Breast epithelium (tissue), 3 donors: ENCODE measurements around the gene PLXNA4.

ENCODE experiments used
- POLR2A ChIP-seq: fragments of 450-650 bp; IDR thresholded peaks from one replicate; pipeline ENCODE4 v1.6.1; 2016; ENCODE audit warnings: antibody characterized with exemption, mild to moderate bottlenecking, moderate library complexity
- POLR2AphosphoS5 ChIP-seq, 3 donors: sonication (generic); formaldehyde crosslinking; IDR thresholded peaks; one replicate each; pipeline ENCODE4 v1.6.1; 2017; ENCODE audit warnings: antibody characterized with exemption in 3 of 3
- TF ChIP-seq, protein P1 (sequence below), 3 donors: fragments of 450-650 bp; IDR thresholded peaks; one replicate each; pipeline ENCODE4 v1.5.1; 2016 to 2017; ENCODE audit warnings: antibody characterized with exemption in 3 of 3, mild to moderate bottlenecking in 3 of 3, moderate library complexity in 3 of 3

DNA sequence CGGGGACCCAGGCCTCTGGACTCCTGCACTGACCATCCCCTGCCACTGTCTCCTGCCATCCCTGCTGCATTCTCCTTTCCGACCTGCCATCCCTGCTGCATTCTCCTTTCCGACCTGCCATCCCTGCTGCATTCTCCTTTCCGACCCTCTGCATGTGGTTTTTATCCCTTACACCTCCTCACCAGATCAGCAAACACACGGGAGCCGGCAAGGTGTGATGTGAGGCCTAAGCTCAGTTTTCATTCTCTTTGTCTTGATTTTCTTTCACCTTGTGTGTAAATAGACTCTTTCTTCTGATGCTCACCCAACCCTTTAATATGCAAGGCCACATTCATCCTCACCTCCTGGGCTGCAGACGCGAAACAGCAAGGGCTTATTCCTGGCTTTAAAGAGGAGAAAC lies 11.4 kb downstream of the PLXNA4 start:
- TF ChIP-seq POLR2A (no peak), POLR2AphosphoS5 (IDR thresholded peaks at IDR 0.05) (no peak)
- TF ChIP-seq, protein P1, sequence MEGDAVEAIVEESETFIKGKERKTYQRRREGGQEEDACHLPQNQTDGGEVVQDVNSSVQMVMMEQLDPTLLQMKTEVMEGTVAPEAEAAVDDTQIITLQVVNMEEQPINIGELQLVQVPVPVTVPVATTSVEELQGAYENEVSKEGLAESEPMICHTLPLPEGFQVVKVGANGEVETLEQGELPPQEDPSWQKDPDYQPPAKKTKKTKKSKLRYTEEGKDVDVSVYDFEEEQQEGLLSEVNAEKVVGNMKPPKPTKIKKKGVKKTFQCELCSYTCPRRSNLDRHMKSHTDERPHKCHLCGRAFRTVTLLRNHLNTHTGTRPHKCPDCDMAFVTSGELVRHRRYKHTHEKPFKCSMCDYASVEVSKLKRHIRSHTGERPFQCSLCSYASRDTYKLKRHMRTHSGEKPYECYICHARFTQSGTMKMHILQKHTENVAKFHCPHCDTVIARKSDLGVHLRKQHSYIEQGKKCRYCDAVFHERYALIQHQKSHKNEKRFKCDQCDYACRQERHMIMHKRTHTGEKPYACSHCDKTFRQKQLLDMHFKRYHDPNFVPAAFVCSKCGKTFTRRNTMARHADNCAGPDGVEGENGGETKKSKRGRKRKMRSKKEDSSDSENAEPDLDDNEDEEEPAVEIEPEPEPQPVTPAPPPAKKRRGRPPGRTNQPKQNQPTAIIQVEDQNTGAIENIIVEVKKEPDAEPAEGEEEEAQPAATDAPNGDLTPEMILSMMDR (IDR thresholded peaks at IDR 0.05) = no peak
